IMR-90 (cell line): ENCODE results near the gene SARDH.

ENCODE experiments used
- CTCF ChIP-seq: conservative IDR thresholded peaks from 2 replicates; pipeline ENCODE4 v1.5.1; 2012; ENCODE audit warnings: mild to moderate bottlenecking, low read depth, low read length, improper control_type of control experiment
- ELK1 ChIP-seq: fragments of 150-350 bp; IDR thresholded peaks from 2 replicates; pipeline ENCODE4 v1.6.1; 2016; ENCODE audit warnings: low read depth, mild to moderate bottlenecking, low read length, moderate library complexity, borderline replicate concordance
- FOS ChIP-seq: fragments of 150-350 bp; IDR thresholded peaks from 2 replicates; pipeline ENCODE4 v1.6.1; 2016; ENCODE audit warnings: low read depth, low read length
- POLR2A ChIP-seq: IDR thresholded peaks from 2 replicates; pipeline ENCODE4 v1.6.1; 2012; ENCODE audit warnings: mild to moderate bottlenecking, low read depth, low read length
- RAD21 ChIP-seq: IDR thresholded peaks from 2 replicates; pipeline ENCODE4 v1.6.1; 2012; ENCODE audit warnings: low read length, improper control_type of control experiment
- SMC3 ChIP-seq: fragments of 150-350 bp; IDR thresholded peaks from 2 replicates; pipeline ENCODE4 v1.6.1; 2016; ENCODE audit warnings: low read depth, mild to moderate bottlenecking, antibody characterized with exemption, low read length, moderate library complexity
- TF ChIP-seq, protein P1 (sequence below): fragments of 150-350 bp; IDR thresholded peaks from 2 replicates; pipeline ENCODE4 v1.6.1; 2017; ENCODE audit warnings: mild to moderate bottlenecking, antibody characterized with exemption, low read length, low read depth

DNA sequence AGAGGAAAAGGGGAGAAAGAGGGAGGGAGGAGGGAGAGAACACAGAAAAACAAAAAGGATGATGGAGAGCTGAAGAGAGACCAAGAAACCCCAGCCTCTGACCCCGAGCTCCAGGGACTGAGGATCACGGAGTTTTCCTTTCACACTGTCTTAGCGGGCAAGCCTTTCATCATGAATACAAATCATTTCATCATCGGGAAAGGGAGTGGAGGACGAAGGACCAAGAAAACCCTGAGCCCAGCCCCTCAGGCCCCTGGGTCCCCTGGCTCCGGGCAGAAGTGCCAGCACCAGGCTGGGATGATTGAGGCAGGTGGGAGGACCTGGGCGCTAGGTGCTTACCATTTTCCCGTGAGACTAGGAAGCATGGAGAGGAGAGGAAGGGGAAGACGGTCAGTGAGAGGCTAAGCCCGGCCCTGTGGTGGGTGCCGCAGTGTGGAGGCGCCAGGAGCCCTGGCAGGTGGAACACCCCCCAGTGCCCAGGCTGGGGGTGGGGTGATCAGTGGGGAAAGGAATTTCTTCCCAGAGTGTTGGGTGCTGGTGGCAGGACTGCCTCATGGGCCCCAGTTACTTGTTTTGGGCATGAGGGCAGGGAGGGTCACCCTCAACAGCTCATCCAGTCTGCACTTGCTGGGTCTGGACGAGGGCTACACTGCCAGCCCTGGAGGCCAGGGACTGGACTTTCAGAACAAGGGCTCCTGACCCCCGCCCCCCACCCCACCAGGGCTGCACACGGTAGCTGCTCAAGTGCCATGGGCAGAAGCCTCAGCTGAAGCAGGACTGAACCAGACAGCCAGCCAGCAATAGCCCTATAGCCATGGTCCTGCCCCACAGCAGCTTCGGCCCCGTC lies 49.0 kb upstream of the SARDH start:
- TF ChIP-seq SMC3 (no peak), FOS (no peak), CTCF (no peak), ELK1 (no peak), POLR2A (no peak), RAD21 (no peak)
- TF ChIP-seq, protein P1, sequence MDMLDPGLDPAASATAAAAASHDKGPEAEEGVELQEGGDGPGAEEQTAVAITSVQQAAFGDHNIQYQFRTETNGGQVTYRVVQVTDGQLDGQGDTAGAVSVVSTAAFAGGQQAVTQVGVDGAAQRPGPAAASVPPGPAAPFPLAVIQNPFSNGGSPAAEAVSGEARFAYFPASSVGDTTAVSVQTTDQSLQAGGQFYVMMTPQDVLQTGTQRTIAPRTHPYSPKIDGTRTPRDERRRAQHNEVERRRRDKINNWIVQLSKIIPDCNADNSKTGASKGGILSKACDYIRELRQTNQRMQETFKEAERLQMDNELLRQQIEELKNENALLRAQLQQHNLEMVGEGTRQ: no peak
